Measurements from ENCODE around the gene GABBR1.

GABBR1 gene

GRCh38 chr6:29620630-29621029 is 12.4 kb downstream of the GABBR1 start:
- DNase-seq (ENCODE audit: low read depth), result no peak

- no peak for DNase-seq (ENCODE audit: low read depth)
Observed at GRCh38 chr6:29619578-29620160, 13.3 kb downstream of the GABBR1 start.

DNA sequence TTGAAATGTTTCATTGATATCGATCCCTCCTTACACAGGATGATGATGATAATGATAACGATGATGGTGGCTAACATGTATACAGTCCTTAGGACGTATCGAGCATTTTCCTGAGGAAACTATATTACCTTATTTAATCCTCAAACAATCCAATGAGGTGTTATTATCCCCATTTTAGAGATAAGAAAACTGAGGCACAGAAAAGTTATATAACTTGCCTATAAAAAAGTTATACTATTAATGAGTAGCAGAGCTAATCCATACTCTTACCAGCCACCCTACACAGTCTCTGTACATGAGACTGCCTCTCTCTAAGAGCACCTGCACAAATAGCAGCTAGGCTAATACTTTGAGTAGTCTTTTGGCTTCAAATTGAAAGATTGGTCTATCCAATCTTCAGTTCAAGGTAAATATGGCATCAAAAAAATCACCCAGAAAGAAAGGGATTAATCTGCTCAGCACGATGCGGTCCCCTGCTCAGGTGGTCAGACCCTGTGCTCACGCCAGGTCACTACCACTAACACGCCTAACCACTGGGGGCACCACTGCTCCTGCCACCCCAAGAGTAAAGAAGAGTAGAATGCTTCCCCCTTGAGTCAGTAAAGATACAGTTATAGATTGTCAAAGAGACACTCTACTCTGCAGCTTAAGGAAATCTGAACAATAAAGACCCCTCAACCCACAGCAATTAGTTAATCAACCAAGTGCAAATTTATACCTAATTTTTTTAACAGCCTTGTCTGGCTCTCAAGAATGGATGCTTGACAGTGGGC is 15.0 kb downstream of the GABBR1 start:
- no peak for DNase-seq (ENCODE audit: low read depth)

GRCh38 chr6:29611426-29611825 is 21.6 kb downstream of the GABBR1 start:
- no peak for DNase-seq (ENCODE audit: low read depth)

DNA sequence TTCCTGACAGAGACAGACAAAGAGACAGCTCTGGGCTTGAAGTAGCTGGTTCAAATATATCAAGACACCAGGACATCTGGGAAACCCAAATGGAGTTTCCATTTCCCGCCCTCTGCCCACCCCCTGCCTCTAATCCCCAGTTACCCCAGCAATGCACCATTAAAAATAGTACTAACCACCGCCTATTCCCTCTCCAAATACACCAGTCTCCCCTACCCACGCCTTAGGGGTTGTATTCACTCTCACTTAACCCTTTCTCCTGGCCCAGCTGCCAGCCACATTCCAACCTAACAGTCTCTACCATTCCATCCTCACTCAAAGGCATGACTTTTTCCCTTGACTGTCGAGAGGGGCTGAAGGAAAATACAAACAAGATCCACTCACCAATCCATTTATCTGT is 22.4 kb downstream of the GABBR1 start:
- DNase-seq (ENCODE audit: low read depth), result no peak

DNA sequence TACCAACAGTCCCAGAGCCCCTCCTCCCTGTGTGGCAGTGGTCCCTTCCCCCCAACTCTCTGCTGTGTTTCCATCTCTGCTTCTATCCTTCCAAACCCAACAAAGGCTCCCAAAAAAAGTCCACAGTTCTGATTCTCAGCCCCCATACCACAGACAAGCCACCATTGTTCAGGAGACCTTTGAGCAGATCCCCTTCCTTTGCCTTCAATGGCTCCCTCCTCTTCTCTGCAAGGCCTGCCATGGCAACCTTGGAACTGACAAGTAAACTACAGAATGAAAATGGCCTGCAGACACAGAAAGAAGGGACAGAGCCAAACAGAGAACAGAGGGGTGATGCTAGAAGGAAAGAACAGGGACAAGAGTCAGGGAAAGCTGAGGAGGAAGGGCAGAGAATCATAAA is 24.9 kb downstream of the GABBR1 start:
- no peak for DNase-seq (ENCODE audit: low read depth)

GRCh38 chr6:29603930-29604329 is 29.1 kb downstream of the GABBR1 start:
- no peak for DNase-seq (ENCODE audit: low read depth)

DNA sequence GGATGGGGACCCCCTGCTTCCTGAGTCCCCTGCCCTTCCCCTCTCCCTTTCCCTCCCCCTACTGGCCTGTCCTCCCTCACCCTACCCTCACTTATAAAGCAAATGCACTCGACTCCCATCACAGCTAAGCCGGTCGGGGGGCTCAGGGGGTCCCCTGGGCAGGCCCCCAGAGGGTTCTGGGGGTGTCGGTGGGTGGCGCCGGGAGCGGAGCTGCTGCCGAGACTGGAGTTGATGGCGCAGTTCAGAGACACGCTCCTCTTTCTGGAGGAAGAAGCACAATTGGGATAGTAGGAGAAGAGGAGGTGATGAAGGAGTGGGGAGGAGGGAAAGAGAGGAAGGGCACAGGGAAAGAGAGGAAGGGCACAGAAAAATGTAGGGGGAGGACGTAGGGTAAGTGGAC is 29.5 kb downstream of the GABBR1 start:
- no peak for DNase-seq (ENCODE audit: low read depth)

- DNase-seq (ENCODE audit: low read depth), result no peak
Observed at GRCh38 chr6:29602564-29603361, 30.2 kb downstream of the GABBR1 start.

DNA sequence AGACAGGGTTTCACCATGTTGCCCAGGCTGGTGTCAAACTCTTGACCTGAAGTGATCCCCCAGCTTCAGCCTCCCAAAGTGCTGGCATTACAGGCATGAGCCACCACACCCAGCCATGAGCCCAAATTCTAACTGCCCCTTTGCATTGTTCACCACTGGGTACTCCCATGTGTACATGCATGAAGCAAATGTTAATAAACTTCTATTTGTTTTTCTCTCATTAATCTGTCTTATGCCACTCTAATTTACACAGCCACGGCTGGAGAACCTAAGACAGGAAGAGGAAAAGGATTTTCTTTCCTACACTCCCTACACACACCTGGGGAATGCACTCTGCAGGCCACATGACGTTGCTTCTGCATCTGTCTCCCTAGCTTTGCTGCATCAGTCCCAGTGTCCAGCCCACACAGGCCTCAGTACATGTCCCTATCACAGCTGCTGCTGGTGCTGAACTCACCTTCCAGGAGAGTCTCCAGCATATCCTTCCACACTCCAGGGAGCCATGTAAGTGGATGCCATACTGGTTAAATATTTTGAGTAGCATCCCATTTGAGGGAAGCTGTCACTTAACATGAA is 34.7 kb downstream of the GABBR1 start:
- no peak for DNase-seq (ENCODE audit: low read depth)

DNA sequence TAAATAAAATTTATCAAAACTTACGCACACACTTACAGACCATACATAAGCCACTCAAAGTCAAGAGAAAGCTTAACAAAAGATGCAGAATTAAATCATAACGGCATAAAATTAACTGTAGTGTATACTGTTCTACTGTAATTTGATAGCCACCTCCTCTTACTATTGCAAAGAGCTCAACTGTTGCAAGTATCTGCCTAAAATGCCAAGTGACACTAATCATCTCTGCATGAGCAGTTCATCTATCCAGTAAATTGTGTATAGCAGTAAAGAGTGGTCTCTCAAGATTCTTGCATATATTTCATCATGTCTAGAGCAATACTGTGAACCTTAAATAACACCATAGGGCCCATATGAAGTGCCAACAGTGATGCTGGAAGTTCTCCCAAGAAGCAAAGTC is 35.8 kb downstream of the GABBR1 start:
- DNase-seq (ENCODE audit: low read depth), result no peak

DNA sequence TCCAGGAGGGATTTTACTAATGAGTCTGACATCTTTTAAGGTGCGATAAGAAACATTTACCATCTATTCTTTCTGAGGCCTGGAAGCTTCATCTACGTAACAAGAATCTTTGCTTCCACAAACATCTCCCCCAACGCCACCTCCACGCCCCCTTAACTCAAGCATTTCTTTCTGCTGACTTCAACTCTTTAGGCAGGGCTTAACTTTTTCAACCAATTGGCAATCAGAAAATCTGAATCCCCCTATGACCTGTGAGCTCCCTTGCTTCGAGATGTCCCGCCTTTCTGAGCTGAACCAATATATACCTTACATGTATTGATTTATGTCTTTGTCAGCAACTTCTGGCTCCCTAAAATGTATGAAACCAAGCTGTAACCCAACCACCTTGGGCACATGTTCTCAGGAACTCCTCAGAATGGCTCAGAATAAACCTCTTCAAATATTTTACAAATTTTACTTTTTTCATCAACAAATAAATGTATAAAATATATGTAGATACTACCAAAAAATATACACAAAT is 36.5 kb downstream of the GABBR1 start:
- DNase-seq (ENCODE audit: low read depth), result no peak

GRCh38 chr6:29593199-29593855 is 39.7 kb downstream of the GABBR1 start:
- DNase-seq (ENCODE audit: low read depth), result no peak

DNA sequence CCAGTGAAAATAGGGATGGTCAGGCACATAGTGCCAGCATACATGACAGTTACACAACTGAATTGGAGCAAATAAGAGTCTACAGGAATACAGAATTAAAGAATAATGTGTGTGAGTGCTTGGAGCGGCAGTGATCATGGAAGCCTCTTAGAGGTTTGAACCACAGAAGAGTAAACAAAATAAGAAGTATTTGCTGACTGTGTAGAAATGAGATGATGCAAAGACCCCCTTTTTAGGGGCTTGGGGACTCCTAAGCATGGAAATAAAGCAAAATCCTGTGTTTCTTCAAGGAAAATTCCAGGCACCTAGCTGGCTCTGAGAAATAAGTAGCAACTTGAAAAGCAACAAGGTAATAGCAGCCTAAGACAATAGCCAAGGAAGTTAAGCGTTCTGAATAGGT is 41.3 kb downstream of the GABBR1 start:
- DNase-seq (ENCODE audit: low read depth), result no peak

- DNase-seq (ENCODE audit: low read depth), result no peak
Observed at GRCh38 chr6:29590218-29590808, 42.7 kb downstream of the GABBR1 start.

- DNase-seq (ENCODE audit: low read depth), result peak; percentile 10
Observed at GRCh38 chr6:29589423-29590048, 43.4 kb downstream of the GABBR1 start.

GRCh38 chr6:29584821-29585220 is 48.2 kb downstream of the GABBR1 start, which contains the start of gene OR2H2:
TSS of gene OR2H2 (plus strand) at chr6:29585121. CDS start at chr6:29587945, 2,824 bp downstream.
- no peak for DNase-seq (ENCODE audit: low read depth)

- DNase-seq (ENCODE audit: low read depth), result no peak
Observed at GRCh38 chr6:29577544-29577943, 55.4 kb downstream of the GABBR1 start.

DNA sequence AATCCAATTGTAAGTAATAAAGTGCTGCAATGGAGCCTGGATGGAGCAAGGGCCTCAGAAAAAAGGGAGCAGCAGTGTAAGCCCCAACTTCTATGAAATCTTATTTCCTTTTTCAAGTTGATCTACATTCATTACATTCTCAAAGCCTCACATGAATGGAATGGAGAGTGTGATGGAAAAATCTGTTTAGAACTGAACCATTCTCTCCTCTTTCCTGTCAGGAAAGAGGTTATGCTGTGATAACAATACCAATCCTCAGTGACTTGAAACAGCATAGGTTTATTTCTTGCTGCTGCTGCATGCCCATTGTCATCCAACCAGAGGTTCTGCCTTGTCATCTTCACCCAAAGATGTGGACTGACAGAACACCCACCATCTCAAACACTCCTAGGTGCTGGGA is 56.9 kb downstream of the GABBR1 start:
- no peak for DNase-seq (ENCODE audit: low read depth)

- no peak for DNase-seq (ENCODE audit: low read depth)
Observed at GRCh38 chr6:29567991-29568390, 65.0 kb downstream of the GABBR1 start.

- DNase-seq (ENCODE audit: low read depth), result no peak
Observed at GRCh38 chr6:29567541-29567940, 65.4 kb downstream of the GABBR1 start.
